ENCODE data around the gene ERO1B. TPM values are rescaled to one million over a fixed set of nuclear protein-coding genes. Genes with fewer than 3 reads are reported as not detected.
"Not testable (repeated sequence)": the region's sequence is repeated elsewhere in the genome, so short reads cannot be mapped to it uniquely, and the experiment has no call there.

Gene ERO1B
- total RNA-seq, 1 donor from 2014 or later = 3.1 TPM

DNA sequence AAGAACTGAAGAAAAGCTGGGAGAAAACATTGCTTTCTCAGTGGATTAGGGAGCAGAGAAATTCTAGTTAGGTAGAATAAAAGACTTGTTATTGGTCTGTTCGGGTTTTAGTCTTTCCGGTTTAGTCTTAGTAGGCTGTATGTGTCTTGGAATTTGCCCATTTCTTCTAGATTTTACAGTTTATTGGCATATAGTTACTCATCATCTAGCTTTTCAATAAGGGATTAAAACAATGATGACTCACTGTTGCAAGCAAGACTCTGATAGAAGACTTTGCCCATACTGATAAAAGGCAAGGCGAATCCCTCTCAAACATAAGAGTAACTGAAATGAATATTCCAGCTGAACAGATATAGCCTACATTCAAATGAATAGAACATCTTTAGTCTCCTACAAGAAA lies 77.1 kb downstream of the ERO1B start:
- no peaks in the 10 kb centered on the region for H3K4me1 Mint-ChIP-seq (ENCODE audit: low read depth)
- TF ChIP-seq, protein P1, sequence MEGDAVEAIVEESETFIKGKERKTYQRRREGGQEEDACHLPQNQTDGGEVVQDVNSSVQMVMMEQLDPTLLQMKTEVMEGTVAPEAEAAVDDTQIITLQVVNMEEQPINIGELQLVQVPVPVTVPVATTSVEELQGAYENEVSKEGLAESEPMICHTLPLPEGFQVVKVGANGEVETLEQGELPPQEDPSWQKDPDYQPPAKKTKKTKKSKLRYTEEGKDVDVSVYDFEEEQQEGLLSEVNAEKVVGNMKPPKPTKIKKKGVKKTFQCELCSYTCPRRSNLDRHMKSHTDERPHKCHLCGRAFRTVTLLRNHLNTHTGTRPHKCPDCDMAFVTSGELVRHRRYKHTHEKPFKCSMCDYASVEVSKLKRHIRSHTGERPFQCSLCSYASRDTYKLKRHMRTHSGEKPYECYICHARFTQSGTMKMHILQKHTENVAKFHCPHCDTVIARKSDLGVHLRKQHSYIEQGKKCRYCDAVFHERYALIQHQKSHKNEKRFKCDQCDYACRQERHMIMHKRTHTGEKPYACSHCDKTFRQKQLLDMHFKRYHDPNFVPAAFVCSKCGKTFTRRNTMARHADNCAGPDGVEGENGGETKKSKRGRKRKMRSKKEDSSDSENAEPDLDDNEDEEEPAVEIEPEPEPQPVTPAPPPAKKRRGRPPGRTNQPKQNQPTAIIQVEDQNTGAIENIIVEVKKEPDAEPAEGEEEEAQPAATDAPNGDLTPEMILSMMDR (IDR thresholded peaks at IDR 0.05) = no peak
- no peak overlapping the region for H3K4me3 Mint-ChIP-seq (ENCODE audit: unreplicated experiment)
- peaks cover 45% of the 10 kb centered on the region for H3K9me3 Mint-ChIP-seq (ENCODE audit: low read depth)
- no peak for DNase-seq (ENCODE audit: low spot score)
- H3K27me3 Mint-ChIP-seq (ENCODE audit: low read depth) = no peaks in the 10 kb centered on the region
- peaks cover 36% of the 10 kb centered on the region for H3K36me3 Mint-ChIP-seq (ENCODE audit: low read depth)
- H3K27ac Mint-ChIP-seq (ENCODE audit: unreplicated experiment) = no peak overlapping the region

DNA sequence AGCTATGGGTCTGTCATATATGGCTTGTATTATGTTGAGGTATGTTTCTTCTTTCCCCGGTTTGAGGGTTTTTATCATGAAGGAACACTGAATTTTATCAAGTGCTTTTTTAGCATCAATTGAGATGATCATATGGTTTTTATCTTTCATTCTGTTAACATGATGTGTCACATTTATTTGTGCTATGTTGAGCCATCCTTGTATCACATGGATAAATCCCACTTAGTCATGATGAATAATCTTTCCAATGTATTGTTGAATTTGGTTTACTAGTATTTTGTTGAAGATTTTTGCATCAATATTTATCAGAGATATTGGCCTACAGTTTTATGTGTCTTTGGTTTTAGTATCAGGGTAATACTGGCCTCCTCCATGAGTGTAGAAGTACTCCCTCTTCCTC lies 77.7 kb downstream of the ERO1B start:
- TF ChIP-seq, protein P1 (IDR thresholded peaks at IDR 0.05) = no peak
- peaks cover 39% of the 10 kb centered on the region for H3K36me3 Mint-ChIP-seq (ENCODE audit: low read depth)
- no peaks in the 10 kb centered on the region for H3K4me1 Mint-ChIP-seq (ENCODE audit: low read depth)

DNA sequence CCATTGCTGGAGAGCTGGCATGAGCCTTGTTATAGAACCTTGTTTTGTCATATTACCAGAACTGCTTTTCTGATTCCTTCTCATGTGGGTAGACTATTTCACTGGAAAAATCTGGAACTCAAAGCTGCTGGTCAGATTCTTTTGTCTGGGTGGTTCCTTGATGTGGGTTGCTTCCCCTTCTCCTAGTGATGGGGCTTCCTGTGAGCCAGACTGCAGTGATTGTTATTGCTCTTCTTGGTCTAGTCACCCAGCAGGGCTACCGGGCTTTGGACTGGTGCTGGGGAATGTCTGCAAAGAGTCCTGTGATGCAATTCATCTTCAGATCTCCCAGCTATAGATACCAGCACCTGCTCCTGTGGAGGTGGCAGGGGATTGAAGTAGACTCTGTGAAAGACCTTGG lies 80.0 kb downstream of the ERO1B start:
- H3K27ac Mint-ChIP-seq (ENCODE audit: unreplicated experiment) = no peak overlapping the region
- DNase-seq (ENCODE audit: low spot score) = no peak
- no peaks in the 10 kb centered on the region for H3K4me1 Mint-ChIP-seq (ENCODE audit: low read depth)
- peaks cover 47% of the 10 kb centered on the region for H3K36me3 Mint-ChIP-seq (ENCODE audit: low read depth)
- peaks cover 65% of the 10 kb centered on the region for H3K9me3 Mint-ChIP-seq (ENCODE audit: low read depth)
- TF ChIP-seq, protein P1 (IDR thresholded peaks at IDR 0.05) = no peak
- H3K4me3 Mint-ChIP-seq (ENCODE audit: unreplicated experiment) = no peak overlapping the region
- no peaks in the 10 kb centered on the region for H3K27me3 Mint-ChIP-seq (ENCODE audit: low read depth)

More for the DNA sequence above, 77.7 kb downstream of the ERO1B start:
- H3K27me3 Mint-ChIP-seq (ENCODE audit: low read depth) = no peaks in the 10 kb centered on the region
- peaks cover 49% of the 10 kb centered on the region for H3K9me3 Mint-ChIP-seq (ENCODE audit: low read depth)
- no peak overlapping the region for H3K4me3 Mint-ChIP-seq (ENCODE audit: unreplicated experiment)
- no peak overlapping the region for H3K27ac Mint-ChIP-seq (ENCODE audit: unreplicated experiment)
- DNase-seq (ENCODE audit: low spot score) = no peak

DNA sequence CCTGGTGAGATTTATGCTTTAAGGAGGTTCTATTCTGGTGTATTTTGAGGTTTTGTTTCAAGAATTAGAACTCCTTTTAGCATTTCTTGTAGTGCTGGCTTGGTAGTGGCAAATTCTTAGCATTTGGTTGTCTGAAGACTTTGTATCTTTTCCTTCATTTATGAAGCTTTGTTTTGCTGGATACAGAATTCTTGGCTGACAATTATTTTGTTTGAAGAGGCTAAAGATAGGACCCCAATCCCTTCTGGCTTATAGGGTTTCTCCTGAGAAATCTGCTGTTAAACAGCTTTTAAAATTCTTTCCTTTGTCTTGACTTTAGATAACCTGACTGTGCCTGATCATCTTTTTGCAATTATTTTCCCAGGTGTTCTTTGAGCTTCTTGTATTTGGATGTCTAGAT lies 80.8 kb downstream of the ERO1B start:
- TF ChIP-seq, protein P1 (IDR thresholded peaks at IDR 0.05) = no peak
- Mint-ChIP-seq H3K27ac (ENCODE audit: unreplicated experiment) (no peak overlapping the region), H3K9me3 (ENCODE audit: low read depth) (peaks cover 70% of the 10 kb centered on the region), H3K27me3 (ENCODE audit: low read depth) (no peaks in the 10 kb centered on the region), H3K4me3 (ENCODE audit: unreplicated experiment) (no peak overlapping the region), H3K4me1 (ENCODE audit: low read depth) (no peaks in the 10 kb centered on the region), H3K36me3 (ENCODE audit: low read depth) (peaks cover 47% of the 10 kb centered on the region)
- no peak for DNase-seq (ENCODE audit: low spot score)

DNA sequence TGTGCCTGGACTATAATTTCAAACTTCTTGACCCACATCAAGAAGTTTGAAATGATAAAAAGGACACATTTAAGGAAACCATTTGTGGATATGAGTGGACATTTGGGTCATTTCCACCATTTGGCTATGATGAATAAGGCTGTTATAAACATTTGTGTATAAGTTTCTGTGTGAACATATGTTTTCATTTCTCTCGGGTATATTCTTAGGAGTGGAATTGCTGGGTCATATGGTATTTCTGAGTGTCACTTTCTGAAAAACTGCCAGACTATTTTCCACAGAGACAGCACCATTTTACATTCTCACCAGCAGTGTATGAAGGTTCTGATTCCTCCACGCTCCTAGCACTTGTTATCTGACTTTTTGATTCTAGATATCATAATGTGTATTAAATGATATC lies 88.6 kb downstream of the ERO1B start:
- no peak for DNase-seq (ENCODE audit: low spot score)
- no peaks in the 10 kb centered on the region for H3K4me1 Mint-ChIP-seq (ENCODE audit: low read depth)
- peaks cover 48% of the 10 kb centered on the region for H3K36me3 Mint-ChIP-seq (ENCODE audit: low read depth)
- no peak overlapping the region for H3K4me3 Mint-ChIP-seq (ENCODE audit: unreplicated experiment)
- TF ChIP-seq, protein P1 (IDR thresholded peaks at IDR 0.05) = no peak
- no peak overlapping the region for H3K27ac Mint-ChIP-seq (ENCODE audit: unreplicated experiment)
- H3K27me3 Mint-ChIP-seq (ENCODE audit: low read depth) = no peaks in the 10 kb centered on the region
- H3K9me3 Mint-ChIP-seq (ENCODE audit: low read depth) = peaks cover 56% of the 10 kb centered on the region

DNA sequence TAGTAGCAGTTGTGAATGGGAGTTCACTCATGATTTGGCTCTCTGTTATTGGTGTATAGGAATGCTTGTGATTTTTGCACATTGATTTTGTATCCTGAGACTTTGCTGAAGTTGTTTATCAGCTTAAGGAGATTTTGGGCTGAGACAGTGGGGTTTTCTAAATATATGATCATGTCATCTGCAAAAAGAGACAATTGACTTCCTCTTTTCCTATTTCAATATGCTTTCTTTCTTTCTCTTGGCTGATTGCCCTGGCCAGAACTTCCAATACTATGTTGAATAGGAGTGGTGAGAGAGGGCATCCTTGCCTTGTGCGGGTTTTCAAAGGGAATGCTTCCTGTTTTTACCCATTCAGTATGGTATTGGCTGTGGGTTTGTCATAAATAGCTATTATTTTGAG lies 93.7 kb downstream of the ERO1B start:
- not testable (repeated sequence) for H3K27ac Mint-ChIP-seq (ENCODE audit: unreplicated experiment); DNase-seq (ENCODE audit: low spot score); H3K4me3 Mint-ChIP-seq (ENCODE audit: unreplicated experiment); H3K27me3 Mint-ChIP-seq (ENCODE audit: low read depth); H3K4me1 Mint-ChIP-seq (ENCODE audit: low read depth)
- Mint-ChIP-seq H3K36me3 (ENCODE audit: low read depth) (peaks cover 51% of the 10 kb centered on the region), H3K9me3 (ENCODE audit: low read depth) (peaks cover 38% of the 10 kb centered on the region)

DNA sequence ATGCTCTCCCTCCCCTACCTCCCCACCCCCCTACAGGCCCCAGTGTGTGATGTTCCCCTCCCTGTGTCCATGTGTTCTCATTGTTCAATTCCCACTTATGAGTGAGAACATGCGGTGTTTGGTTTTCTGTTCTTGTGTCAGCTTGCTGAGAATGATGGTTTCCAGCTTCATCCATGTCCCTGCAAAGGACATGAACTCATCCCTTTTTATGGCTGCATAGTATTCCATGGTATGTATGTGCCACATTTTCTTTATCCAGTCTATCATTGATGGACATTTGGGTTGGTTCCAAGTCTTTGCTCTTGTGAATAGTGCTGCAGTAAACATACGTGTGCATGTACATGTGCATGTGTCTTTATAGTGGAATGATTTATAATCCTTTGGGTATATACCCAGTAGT lies 95.3 kb downstream of the ERO1B start:
- H3K9me3 Mint-ChIP-seq (ENCODE audit: low read depth) = peaks cover 38% of the 10 kb centered on the region
- H3K4me1 Mint-ChIP-seq (ENCODE audit: low read depth); H3K4me3 Mint-ChIP-seq (ENCODE audit: unreplicated experiment); DNase-seq (ENCODE audit: low spot score); H3K27ac Mint-ChIP-seq (ENCODE audit: unreplicated experiment); H3K27me3 Mint-ChIP-seq (ENCODE audit: low read depth): not testable (repeated sequence)
- peaks cover 47% of the 10 kb centered on the region for H3K36me3 Mint-ChIP-seq (ENCODE audit: low read depth)
